NCI-H1436 treated with DMSO at 0.1 percent for 48 hours (cell line): Measurements from ENCODE around the gene BUB1.
"Not testable (repeated sequence)": the region's sequence is repeated elsewhere in the genome, so short reads cannot be mapped to it uniquely, and the experiment has no call there.

Source experiments
- DNase-seq: peaks from one replicate; lab custom pipeline; 2025; lab: John Stamatoyannopoulos, UW

The BUB1 gene

GRCh38 chr2:110690083-110690965, 12.5 kb upstream of the BUB1 start:
- DNase-seq: no peak

GRCh38 chr2:110688594-110689091, 10.8 kb upstream of the BUB1 start:
- no peak for DNase-seq

- DNase-seq: not testable (repeated sequence)
Observed at GRCh38 chr2:110687775-110688484, 10.1 kb upstream of the BUB1 start.

GRCh38 chr2:110682872-110683271, 5.0 kb upstream of the BUB1 start:
- DNase-seq: no peak

GRCh38 chr2:110682267-110682666, 4.4 kb upstream of the BUB1 start:
- no peak for DNase-seq

GRCh38 chr2:110680709-110681108, 2.8 kb upstream of the BUB1 start:
- DNase-seq: no peak

- no peak for DNase-seq
Observed at GRCh38 chr2:110679865-110680264, 2.0 kb upstream of the BUB1 start.

GRCh38 chr2:110679337-110679707, 1.5 kb upstream of the BUB1 start:
- no peak for DNase-seq

- no peak for DNase-seq
Observed at GRCh38 chr2:110678457-110679336, 834 bp upstream of the BUB1 start.

- DNase-seq: no peak
Observed at GRCh38 chr2:110677080-110677479, 783 bp downstream of the BUB1 start.

- no peak for DNase-seq
Observed at GRCh38 chr2:110675679-110676078, 2.2 kb downstream of the BUB1 start.

- DNase-seq: no peak
Observed at GRCh38 chr2:110674620-110675555, 3.0 kb downstream of the BUB1 start.

GRCh38 chr2:110673201-110673600, 4.7 kb downstream of the BUB1 start:
- no peak for DNase-seq

GRCh38 chr2:110670826-110671225, 7.0 kb downstream of the BUB1 start:
- no peak for DNase-seq

- no peak for DNase-seq
Observed at GRCh38 chr2:110669079-110669478, 8.8 kb downstream of the BUB1 start.

- DNase-seq: no peak
Observed at GRCh38 chr2:110667071-110667470, 10.8 kb downstream of the BUB1 start.

GRCh38 chr2:110664135-110664534, 13.7 kb downstream of the BUB1 start:
- no peak for DNase-seq

- DNase-seq: no peak
Observed at GRCh38 chr2:110662560-110662959, 15.3 kb downstream of the BUB1 start.

GRCh38 chr2:110660558-110660957, 17.3 kb downstream of the BUB1 start:
- no peak for DNase-seq

- no peak for DNase-seq
Observed at GRCh38 chr2:110659248-110659647, 18.6 kb downstream of the BUB1 start.

GRCh38 chr2:110657724-110658305, 20.0 kb downstream of the BUB1 start:
- no peak for DNase-seq
